Stimulated activated CD4-positive, alpha-beta T cell treated with anti-CD3 and anti-CD28 coated beads, Interleukin-1b, Interleukin-23, amount 100 ng/mL, for 1 hour (primary cell): ENCODE results near the gene SLC31A2.
"Not testable (repeated sequence)": the region's sequence is repeated elsewhere in the genome, so short reads cannot be mapped to it uniquely, and the experiment has no call there.

Source experiments
- DNase-seq, 2 donors: peaks; one replicate each; pipeline ENCODE4 v3.0.0-alpha.2; 2020; ENCODE audit warnings: low read depth in 2 of 2

Gene SLC31A2

DNA sequence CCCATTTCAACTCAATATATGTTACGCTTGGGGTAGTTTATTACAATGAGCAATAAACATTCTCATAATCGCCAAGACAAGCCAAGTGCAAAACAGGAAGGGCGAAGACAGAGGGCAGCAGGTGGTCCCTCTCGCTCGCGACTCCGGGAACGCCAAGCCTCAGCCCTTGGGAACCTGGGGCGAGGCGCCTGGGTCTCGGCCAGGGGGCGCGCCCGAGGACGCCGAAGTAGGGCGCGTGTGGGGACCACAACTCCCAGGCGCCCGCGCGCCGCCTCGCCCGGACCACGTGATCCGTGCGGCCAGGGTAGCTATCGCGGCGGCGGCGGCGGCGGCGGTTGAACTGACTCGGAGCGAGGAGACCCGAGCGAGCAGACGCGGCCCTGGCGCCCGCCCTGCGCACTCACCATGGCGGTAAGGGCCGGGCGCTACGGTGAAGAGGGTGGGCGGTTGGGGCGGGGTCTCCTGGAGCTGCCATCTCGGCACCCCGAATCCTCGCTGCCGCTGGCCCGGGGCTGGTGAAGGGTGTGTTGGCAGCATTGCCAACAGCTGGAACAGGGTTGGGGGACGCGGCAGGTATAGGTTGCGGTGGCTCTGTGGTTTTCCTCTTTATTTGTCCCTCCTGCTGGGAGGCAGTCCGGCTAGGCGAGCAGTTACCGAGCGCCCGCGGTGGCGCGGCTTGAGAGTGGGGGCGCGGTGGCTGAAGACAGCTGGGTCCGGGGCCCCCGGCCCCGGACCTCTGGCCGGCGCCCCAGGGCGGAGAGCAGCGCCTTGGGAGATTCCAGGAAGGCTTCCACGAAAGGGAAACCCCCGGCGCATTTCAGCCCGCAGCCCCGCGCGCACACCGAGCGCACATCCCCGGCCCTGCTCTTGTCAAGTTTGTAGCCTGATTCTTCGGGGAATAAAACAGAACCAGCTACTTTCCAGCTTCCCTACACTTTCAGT is at the start of gene SLC31A2:
Gene SLC31A2 (plus strand): TSS at position 338 of the 942 bp plus-strand sequence. CDS start 68 bp downstream, at position 406.
- DNase-seq = peak; percentile 45 to 77

DNA sequence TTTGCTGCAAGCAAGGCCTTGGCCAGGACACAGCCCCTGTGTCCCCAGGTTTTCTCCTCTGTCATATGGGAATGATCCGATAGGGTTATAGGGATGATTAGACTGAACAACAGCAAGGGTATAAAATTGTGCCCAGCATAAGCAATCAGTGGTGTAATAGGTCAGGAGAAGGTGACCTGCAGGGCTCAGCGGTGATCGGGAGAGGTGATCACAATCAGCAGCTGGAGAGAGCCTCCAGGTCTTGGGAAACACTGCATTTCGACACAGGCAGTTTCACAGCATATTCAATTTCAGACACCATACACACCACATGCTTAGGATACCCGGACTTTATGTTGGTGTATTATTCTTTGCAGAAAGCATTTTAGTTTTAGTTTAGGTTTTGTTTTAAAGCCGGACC is 45.5 kb upstream of the SLC31A2 start:
- DNase-seq = not testable (repeated sequence)

DNA sequence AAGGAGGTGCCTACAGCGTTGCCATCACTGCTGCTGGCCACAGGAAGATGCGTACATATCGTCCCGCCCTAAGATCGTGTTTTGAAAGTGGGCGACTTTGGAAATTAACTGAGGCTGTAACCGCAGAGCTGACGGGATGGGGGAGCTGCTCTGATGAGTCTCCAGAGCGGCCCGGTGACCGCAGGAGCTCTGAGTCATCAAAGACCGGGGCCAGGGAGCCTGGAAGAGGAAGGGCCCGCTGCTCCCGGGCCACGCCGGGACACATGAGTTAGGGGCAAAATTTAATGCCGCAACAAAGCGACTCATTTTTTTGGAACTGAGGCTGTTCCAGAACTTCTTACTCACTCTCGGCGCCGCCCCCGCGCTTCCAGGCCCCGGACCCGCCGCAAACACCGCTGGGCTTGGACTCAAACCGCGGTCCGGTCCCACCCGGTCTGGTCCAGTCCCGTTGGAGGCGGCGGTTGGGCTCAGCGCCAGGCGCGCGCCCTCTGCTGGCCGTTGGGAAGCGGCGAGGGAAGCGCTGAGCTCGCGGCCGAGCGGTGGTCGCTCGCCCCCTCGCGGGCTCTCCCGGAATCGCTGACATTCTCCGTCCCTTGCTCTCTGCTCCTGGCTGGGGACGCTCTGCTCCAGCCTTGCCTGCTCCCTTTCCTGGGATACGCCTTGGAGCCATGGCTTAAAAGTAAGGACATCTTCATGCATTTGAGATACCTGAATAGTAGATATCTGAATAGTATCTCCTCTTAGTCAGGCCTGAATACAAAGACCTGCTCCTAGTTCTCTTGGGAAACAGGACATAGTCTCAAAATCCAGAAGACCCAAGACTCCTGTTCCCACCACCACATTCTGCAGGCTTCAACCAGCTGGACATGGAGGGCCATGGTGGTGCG is 39.5 kb upstream of the SLC31A2 start:
- DNase-seq = not testable (repeated sequence)

DNA sequence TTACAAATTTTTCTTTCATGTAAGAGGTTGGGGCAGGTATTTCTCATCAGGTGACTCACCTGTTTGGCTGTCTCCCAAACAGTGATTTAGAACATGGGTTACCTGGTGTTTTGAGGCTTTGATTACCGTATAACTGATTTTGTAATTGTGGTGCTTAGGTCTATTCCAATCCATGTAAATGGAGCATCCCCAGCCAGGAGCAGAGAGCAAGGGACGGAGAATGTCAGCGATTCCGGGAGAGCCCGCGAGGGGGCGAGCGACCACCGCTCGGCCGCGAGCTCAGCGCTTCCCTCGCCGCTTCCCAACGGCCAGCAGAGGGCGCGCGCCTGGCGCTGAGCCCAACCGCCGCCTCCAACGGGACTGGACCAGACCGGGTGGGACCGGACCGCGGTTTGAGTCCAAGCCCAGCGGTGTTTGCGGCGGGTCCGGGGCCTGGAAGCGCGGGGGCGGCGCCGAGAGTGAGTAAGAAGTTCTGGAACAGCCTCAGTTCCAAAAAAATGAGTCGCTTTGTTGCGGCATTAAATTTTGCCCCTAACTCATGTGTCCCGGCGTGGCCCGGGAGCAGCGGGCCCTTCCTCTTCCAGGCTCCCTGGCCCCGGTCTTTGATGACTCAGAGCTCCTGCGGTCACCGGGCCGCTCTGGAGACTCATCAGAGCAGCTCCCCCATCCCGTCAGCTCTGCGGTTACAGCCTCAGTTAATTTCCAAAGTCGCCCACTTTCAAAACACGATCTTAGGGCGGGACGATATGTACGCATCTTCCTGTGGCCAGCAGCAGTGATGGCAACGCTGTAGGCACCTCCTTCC is 37.9 kb upstream of the SLC31A2 start:
- DNase-seq = not testable (repeated sequence)

DNA sequence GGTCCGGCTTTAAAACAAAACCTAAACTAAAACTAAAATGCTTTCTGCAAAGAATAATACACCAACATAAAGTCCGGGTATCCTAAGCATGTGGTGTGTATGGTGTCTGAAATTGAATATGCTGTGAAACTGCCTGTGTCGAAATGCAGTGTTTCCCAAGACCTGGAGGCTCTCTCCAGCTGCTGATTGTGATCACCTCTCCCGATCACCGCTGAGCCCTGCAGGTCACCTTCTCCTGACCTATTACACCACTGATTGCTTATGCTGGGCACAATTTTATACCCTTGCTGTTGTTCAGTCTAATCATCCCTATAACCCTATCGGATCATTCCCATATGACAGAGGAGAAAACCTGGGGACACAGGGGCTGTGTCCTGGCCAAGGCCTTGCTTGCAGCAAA is 32.0 kb upstream of the SLC31A2 start:
- DNase-seq = not testable (repeated sequence)

DNA sequence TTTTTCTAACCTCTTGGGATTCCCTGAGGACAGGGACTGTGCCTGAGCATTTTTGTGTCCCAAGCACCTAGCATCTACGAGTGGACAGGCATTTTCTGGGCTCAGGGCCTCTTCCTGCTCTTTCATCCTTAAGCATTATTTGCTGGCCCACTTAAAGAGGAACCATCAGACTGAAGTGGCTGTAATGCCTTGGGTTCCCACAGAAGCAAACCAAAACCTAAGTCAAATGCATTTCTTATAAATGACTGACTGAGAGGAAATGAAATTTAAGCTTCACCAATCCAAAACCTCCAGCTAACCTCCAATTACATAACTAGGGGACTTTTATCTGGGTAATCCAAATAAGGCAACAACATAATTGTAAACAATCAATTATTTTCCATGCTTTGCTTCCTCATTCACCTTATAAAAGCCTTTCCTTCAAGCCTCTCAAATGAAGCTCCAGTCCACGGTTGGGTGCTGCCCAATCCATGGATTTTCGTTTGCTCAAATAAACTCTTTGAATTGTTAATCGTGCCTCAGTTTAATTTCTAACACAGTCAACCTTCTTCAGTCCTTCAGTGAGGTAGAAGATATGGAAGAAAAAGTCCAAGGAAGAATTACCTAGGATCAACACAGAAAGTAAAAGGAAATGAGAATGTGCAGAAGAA is 25.3 kb upstream of the SLC31A2 start:
- no peak for DNase-seq

GRCh38 chr9:113129466-113129865 is 21.3 kb upstream of the SLC31A2 start:
- DNase-seq = no peak

- DNase-seq = no peak
Measured at GRCh38 chr9:113129884-113130283, 20.9 kb upstream of the SLC31A2 start.

- DNase-seq = no peak
Measured at GRCh38 chr9:113131689-113132151, 19.1 kb upstream of the SLC31A2 start.

DNA sequence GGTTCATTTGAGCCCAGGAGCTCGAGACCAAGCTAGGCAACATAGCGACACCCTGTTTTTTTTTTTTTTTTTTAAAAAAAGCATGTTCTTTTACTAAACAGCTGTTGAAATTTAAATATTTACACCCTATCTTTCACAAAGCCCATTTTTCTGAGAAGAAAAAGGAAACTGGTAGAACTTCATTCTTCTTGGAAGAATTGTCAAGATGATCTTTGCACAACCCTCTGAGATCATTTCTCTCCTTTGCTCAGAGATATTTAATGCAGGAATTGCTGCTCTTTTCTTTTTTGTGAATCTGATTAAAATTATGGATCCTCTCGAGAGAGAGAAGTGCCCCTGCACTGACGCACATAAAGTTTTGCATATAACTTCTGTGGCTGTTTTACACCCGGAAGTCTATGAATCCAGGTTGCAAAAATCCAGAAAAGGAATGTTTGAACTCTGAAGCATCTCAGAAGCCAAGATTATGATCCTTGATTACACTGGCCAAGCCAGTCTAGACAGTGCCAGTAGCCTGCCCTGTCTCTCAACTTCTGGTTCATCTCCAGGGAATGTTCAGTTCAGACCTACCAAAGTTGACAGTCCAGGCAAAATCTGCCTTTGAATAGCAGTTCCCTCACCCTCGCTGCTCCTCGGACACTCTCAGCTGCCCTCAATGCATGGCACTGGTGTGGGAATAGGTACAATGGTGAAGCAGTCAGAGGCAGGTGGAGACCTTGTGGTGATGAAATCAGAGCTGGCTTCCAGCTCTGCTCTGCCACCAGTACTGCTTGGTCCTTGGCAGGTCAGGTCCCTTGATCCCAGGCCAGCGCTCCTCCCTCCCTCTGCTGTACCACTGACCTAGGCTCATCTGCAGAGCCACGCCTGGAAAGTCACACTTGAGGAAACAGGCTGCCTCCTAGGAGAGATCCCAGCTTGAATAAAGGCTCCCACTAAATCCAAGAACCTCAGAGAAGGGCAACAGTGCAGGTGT is 13.3 kb upstream of the SLC31A2 start:
- DNase-seq = no peak

GRCh38 chr9:113138760-113139159 is 12.0 kb upstream of the SLC31A2 start:
- DNase-seq = no peak

- DNase-seq = no peak
Measured at GRCh38 chr9:113139225-113139829, 11.5 kb upstream of the SLC31A2 start.

DNA sequence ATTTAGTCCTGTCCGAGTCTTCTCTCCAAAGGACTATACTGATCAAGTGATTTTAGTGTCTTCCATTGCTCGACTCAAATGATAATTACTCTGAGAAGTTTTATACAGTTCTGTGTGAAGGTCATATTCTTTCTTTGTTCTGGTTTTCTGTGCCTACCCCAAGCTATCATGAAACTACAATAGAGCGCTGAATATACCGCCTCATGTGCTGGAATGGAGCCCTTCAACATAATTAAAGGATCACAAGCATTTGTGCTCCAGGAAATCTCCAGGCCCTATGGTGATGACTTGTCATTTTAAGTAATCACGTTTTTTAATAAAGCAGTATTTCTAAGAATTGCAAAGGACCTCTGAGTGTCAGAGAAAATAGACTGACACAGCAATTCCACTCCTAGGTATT is 10.9 kb upstream of the SLC31A2 start:
- DNase-seq = no peak

DNA sequence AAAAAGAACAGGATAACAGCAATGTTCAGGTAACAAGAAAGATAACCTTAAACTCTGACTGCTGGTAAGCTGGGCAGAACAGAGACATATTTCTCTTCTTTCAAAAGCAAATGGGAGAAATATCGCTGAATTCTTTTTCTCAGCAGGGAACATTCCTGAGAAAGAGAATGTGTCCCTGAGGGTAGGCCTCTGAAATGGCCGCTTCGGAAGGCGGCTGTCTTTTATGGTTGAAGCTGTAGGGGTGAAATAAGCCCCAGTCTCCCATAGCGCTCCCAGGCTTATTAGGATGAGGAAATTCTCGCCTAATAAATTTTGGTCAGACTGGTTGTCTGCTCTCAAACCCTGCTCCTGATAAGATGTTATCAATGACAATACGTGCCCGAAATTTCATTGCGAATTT is 9.9 kb upstream of the SLC31A2 start:
- not testable (repeated sequence) for DNase-seq

DNA sequence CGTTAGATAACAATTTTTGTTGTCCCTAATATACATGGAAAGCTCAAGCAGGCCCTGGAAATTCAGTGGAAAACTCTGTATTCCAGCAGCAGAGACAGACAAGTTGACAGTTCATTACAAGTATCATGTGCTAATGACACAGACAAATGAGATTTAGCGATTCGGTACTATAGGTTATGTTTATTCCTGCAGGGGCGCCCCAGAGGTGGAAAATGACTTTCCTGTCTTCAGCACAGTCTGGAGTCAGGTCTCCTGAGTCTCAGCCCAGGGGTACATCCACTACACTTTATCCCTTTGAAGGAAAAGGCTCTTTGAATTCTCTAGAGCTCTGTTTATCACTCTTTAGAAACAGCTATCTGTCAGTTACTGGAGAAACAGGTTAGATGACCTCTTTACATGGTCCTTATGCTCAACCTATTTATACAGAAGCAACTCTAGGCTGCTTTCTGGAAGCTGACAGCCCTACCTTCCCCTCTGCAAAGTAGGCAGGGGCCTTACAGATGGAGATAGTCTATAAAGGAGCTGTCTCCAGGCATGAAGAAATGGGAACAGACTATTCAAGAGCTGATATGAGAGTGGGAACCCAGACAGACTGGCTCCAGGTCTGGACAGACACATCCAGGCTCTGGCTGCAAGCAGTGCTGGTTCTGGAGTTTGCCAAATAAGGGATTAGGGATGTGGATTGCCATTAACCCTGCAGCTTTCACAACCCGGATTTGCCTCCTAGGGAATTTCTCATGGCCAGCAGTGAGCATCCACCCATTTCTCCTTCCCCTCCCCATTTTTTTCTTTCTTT is 7.2 kb upstream of the SLC31A2 start:
- no peak for DNase-seq

DNA sequence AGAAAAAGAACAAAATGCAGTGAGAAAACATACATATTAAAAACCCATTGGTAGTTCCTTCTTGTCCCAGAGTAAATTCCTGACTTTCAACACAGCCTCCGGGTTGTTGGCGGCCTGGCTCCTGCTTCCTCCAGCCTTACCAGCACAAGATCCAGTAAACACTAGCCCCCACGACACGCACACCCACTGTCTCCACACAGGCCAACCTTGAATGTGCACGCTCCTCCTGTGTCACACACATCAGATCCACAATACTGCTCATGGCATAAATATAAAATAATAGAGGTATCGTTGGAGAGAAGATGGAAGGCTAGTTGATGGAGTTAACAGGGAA is 2.5 kb upstream of the SLC31A2 start:
- DNase-seq = no peak

GRCh38 chr9:113148781-113149510 is 1.9 kb upstream of the SLC31A2 start:
- DNase-seq = no peak

GRCh38 chr9:113149561-113149960 is 1.2 kb upstream of the SLC31A2 start:
- DNase-seq = not testable (repeated sequence)
